ENCODE data around the gene GPR35. TPM values are rescaled to one million over a fixed set of nuclear protein-coding genes. Genes with fewer than 3 reads are reported as not detected.
A peak's percentile ranks its signal among the peaks of the same experiment; 100 is the strongest.
"Not testable (repeated sequence)": the region's sequence is repeated elsewhere in the genome, so short reads cannot be mapped to it uniquely, and the experiment has no call there.

GPR35 gene
- polyA plus RNA-seq, 3 donors: 1.2 TPM

GRCh38 chr2:240601831-240602160 lies 23.5 kb upstream of the GPR35 start:
- no peak for DNase-seq (ENCODE audit: low read depth in 3 of 3, low spot score in 2 of 3)

DNA sequence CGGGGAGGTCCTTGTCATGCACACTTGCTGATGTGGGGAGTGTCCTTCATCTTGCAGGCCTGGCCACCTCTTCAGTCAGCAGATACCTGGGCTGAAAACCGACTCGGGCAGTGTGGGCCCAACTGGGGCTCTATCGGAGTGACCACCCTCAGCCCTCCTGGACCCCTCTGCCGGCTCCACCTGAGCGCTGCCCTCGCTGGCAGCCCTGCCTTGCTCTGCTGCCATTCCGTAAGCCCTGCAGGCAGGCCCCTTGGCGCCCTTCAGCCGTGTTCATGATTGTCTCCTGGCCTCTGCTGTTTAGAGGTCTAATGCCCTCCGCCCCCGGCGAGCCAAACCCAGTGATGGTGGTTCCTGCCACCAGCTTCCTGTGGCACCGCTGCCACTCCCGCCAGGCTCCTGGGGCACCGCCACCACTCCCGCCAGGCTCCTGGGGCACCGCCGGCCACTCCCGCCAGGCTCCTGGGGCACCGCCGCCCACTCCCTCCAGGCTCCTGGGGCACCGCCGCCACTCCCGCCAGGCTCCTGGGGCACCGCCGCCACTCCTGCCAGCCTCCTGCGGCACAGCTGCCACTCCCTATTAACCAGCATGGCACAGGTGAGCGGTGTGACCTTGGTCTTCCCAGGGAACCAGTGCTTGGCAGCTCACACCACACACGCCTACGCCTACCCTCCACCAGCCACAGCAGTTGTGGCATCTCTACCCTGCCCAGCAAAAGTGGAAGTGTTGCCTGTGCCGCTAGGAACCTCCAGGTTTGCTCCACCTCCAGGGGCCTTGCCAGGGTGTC lies 22.8 kb upstream of the GPR35 start:
- DNase-seq (ENCODE audit: low read depth in 3 of 3, low spot score in 2 of 3): no peak

DNA sequence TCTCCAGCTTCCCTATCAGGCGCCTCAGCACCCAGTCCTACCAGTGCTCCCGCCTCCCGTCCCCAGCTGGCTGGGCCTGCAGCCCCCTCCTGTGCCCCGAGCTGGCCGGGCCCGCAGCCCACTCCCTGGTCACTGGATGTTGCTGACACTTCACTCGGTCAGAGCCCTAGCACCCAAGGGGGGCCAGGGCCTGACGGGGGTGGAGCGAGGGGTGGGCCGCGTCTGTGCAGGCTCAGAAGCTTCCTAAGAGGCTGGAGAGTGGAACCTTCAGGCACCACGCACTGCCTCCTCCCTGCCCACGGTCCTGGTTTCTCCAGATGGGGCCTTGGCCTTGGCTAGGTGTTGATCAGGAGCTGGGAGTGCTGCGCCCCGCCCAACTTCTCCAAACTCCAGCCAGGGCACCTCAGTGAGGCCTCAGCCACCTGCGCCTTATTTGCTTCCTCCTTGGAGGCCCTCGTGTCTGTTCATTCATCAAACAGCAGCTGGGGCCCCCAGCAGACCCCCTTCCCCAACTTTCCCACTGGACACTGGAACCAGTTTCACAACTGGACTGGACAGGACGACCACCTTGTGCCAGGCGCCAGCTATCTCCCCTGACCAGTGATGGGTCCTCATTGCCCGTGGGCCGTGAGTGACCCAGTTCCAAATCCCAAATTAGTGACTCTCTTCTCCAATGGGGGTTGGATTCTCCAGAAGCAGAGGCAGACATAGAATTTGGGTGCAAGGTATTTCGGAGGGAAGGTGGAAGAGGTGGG lies 22.0 kb upstream of the GPR35 start:
- DNase-seq (ENCODE audit: low read depth in 3 of 3, low spot score in 2 of 3): no peak

DNA sequence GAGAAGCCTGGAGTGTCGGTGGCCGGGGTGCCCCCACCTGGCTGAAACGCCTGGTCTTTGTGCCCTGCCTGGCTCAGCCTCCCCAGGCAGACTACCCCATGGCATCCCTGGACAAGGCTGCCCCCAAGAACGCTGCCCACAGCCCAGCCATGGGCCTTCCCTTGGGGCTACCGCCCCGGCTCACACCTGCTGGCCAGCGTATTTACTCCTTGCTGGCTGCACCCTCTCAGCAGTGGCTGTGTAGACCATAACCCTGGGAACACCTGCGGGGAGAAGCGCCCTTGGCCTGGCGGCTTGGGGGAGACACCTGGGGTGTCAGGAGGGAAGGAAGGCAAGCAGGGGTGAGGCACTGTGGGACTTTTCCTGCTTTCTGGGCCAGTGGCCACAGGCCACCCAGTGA lies 21.4 kb upstream of the GPR35 start:
- DNase-seq (ENCODE audit: low read depth in 3 of 3, low spot score in 2 of 3): no peak

DNA sequence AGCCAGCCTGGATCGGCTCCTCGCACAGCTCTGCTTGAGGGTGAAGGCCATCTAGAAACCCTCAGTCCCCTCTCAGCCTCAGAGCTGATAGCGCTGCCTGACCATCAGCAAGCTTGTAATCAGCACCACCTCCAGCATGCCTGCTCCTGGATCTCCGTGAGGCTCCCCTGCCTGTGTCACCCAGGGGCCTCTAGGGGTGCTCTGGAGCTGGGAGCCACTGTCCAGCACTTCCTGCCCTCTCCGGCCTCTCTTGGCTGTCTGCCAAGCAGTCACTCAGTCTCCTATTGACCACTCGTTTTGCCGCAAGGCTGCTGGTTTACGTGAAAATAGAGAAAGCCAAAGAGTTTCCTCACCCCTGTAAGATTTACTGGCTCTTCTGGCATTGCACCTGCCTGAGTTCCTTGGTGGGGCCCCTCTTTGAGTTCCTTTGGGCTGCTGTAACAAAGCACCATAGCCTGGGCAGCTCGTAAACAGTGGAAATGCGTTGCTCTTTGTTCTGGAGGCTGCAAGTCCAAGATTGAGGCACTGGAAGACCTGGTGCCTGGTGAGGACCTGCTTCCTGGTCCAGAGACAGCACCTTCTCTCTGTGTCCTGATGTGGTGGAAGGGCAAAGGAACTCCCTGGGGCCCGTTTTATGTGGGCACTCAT lies 20.9 kb upstream of the GPR35 start:
- DNase-seq (ENCODE audit: low read depth in 3 of 3, low spot score in 2 of 3): peak in 2 of 3 donors; percentile 31 to 56

DNA sequence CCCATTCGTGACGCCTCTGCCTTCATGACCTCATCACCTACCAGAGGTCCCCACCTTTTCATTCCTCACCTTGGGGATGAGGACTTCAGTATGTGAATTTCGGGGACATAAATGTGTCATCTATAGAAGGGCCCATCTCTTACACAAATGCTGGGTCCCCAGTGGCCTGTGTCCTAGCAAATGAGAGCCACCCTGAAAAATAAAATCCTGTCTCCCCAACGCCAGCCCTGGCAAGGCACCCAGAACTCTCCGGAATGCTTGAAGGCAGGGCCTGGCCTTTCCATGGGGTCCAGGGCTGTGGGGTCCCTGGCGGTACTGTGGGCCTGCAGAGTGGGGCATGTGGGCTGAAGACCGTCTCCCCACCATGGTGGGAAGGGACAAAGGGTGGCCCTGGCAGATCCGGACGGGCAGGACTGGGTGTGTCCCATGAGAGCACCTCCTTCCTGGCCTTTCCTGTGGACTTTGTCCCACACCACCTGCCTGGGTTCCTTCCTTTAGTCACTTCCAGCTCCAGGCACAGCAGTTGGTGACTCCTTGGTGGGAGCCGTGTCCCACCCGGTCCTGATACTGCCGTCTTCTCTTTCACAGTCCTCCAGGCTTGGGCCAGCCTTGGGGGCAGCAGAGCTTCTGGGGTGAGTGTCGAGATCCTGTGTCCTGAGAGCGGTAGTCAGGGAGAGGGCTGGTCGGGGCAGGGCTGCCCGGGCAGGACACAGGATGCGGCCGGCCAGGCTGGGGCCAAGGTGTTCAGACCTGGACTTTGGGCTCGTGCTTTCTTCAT lies 20.2 kb upstream of the GPR35 start:
- no peak for DNase-seq (ENCODE audit: low read depth in 3 of 3, low spot score in 2 of 3)

DNA sequence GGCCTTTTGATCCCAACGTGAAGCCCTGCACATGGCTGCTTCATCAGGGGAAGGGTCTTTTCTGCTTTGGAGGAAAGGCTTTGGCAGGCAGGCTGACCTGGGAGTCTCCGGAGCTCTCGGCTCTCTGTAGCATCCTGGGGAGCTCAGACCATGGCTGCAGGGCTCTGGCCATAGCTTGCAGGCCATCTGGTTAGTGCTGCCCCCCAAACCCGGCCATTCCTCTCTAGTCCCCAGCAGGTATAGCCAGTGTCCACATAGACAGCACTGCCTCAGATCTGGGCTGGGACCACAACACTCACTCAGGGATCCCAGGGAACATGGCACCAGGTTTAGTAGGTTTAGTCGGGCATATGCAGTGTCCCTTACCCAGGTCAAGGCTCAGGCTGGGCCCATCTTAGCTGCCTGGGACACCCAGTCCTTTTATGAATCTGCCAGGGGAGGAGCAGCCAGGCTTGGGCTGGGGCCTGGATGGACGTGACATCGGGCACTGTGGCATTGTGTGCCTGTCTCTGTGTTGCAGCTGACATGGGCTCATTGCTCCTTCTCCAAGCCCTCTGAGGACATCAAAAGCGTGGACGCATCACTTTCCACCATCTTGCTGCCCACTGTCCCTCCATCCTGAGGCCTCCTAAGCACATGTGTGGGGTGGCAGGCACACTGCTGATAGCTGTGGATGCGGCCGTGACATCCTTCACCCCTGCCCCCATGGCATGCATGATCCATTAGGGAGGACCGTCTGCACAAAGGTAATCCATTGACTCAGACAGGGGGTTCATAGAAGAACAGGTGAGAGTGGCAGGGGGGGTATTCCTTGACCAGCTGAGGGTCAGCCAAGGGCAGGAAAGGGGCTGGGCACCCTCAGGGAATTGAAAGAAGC lies 19.2 kb upstream of the GPR35 start:
- no peak for DNase-seq (ENCODE audit: low read depth in 3 of 3, low spot score in 2 of 3)

GRCh38 chr2:240611601-240612210 lies 13.6 kb upstream of the GPR35 start:
- no peak for DNase-seq (ENCODE audit: low read depth in 3 of 3, low spot score in 2 of 3)

DNA sequence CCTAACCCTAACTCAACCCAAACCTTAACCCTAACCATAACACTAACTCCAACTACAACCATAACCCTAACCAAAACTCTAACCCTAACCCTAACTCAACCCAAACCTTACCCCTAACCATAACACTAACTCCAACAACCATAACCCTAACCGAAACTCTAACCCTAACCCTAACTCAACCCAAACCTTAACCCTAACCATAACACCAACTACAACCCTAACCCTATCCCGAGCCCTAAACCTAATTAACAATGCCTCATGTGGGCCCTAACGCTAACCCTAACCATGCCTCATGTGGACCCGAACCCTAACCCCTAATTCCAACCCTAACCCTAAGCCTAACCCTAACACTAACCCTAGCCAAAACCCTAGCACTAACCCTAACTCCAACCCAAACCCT lies 11.5 kb upstream of the GPR35 start:
- no peak for DNase-seq (ENCODE audit: low read depth in 3 of 3, low spot score in 2 of 3)

DNA sequence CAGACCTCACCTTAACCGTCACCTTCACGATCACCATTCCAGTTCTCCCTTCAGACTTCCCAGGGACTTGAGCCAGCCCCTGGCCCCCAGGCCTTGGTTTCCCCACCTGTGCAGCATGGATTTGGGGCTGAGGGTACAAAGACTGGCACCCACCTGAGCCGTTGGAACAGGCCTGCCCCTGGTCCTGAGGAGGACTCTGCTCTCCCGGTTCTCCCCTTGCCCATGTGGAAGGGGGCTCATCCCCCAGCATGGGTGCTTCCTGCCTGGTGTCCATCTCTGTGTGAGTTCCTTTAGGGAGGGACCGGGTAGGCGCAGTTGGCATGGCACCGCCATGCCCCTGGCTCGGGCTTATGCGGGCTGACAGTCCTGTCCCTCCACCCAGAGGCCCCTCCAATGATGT lies 10.9 kb upstream of the GPR35 start:
- DNase-seq (ENCODE audit: low read depth in 3 of 3, low spot score in 2 of 3): no peak

DNA sequence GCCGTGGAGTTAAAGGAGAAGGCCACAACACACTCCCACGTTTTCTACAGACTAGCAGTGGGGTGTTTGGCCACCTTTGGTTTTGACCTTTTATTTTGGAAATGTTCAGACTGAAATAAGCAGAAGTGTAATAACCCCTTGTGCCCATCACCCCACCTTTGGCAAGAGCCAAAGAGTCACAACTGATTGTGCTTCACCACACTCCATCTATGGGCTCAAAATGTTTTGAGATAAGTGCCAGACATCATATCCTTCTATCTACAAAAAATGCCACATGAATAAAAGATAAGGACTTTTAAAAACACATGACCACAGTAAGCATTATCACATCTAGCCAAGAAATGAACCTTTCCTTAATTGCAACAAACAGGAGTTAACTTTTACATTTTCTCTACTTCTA lies 9.9 kb upstream of the GPR35 start:
- no peak for DNase-seq (ENCODE audit: low read depth in 3 of 3, low spot score in 2 of 3)

DNA sequence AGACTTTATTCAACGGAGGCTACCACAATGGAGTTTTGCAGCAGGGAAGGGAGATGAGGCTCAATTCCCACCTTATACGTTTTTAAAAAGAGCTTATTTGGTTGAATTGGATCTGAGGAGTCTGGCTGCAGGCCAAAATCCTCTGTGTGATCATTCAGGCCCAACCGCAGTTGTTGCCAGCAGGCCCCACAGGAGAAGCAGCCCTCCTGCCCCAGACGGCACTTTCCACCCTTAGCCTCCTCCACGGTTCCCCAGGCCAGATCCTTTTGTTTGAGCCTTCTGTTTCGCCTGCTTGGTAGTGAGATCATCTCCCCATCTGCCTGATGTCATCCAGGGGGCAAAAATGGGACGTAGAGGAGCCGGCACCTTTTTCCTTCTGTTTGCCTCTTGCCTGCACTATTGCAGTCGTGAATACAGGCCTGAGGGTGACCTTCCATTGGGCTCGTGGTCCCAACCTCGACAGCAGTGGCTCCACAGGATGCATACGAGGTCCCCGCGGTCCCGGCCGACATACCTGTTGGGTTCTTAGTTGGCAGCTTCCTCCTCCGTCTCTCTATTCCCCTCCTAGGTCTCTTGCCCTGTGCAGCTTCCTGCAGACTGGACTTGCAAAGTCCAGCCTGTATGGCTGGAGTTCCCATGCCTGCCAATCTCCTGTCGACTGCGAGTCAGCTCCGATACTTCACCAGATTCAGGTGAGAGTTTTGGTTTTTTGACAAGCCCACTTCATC lies 9.3 kb upstream of the GPR35 start:
- DNase-seq (ENCODE audit: low read depth in 3 of 3, low spot score in 2 of 3): no peak

- DNase-seq (ENCODE audit: low read depth in 3 of 3, low spot score in 2 of 3): not testable (repeated sequence)
Measured at GRCh38 chr2:240616860-240617666, 8.2 kb upstream of the GPR35 start.

GRCh38 chr2:240618776-240619175 lies 6.5 kb upstream of the GPR35 start:
- DNase-seq (ENCODE audit: low read depth in 3 of 3, low spot score in 2 of 3): no peak

- no peak for DNase-seq (ENCODE audit: low read depth in 3 of 3, low spot score in 2 of 3)
Measured at GRCh38 chr2:240619506-240620148, 5.7 kb upstream of the GPR35 start.

DNA sequence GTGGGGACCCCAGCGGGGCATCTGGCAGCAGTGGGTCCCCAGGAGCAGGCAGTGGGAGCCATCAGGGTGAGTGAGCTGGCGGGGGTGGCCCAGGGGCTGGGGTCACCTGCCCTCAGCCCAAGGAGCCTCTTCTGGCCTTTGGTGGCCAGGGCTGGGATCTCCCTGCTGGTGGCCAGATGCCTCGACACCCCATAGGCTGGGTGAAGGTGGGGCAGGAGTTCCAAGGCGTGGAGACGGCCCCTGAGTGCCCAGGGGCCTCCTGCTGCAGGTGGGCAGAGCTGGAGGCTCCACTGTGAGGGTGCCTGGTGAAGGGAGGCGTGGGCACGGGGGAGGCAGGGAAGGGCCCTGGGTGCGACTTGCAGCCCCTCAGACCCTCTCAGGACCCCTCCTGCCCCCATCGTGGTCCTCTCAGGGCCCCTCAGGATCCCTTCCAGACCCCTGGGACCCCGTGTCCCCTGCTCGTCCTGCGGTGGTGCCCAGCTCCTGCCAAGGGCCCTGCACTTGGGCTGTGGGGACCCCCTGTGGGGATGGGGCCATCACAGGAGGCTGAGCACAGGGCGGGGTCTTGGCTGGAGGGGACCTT lies 5.0 kb upstream of the GPR35 start:
- no peak for DNase-seq (ENCODE audit: low read depth in 3 of 3, low spot score in 2 of 3)

DNA sequence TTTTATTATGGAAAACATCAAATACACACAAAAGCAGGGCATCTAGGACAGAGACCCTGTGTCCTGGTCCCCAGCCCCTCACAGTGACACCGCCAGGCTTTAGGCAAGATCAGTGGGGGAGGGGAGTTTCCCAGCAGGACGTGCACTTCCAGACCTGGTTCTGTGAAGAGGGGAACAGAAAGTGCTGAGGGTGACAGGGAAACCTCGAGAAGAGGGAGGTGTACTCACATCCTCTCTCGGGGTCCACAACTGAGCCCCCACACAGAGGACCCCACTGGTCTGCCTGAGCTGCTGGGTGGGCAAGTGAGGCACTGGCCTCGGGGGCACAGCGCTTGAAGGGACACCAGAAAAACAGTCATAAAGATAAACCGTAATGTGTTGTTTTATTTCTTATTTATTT lies 4.4 kb upstream of the GPR35 start:
- DNase-seq (ENCODE audit: low read depth in 3 of 3, low spot score in 2 of 3): no peak

All from right renal cortex interstitium (tissue), 3 donors.